Measurements from ENCODE around the gene RAPGEF5. TPM values are rescaled to one million over a fixed set of nuclear protein-coding genes. Genes with fewer than 3 reads are reported as not detected.

RAPGEF5 gene
- total RNA-seq, 1 experiment from 2014 or later, result 15.6 TPM

DNA sequence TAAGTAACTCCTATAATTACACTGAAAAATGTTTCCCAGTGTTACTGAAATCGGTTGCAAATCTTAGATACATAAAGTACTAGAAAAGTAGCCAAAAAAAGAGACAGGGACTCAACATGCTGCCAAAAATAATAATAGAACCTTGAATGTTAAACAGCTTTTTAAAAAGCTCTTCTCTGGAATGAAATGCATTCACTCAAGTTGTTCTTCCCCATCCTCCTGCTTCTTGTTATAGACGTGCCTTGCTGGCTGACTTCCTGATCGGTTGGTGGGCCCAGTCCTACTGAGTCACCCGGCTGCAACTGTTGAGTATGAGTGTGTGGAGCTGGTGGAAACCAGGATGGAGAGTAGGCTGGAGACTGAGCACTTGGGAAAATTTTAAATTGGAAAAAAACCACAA is 30.6 kb upstream of the RAPGEF5 start:
- no peak for ATAC-seq
- TF ChIP-seq TCF7L2 (IDR thresholded peaks at IDR 0.05; ENCODE audit: borderline replicate concordance, extremely low read depth, insufficient read depth, insufficient read length), result no peak
- TF ChIP-seq FOSL1 (IDR thresholded peaks at IDR 0.05; ENCODE audit: low read depth), result no peak
- no peak for TF ChIP-seq ZBTB33 (IDR thresholded peaks at IDR 0.05; ENCODE audit: extremely low read depth, insufficient replicate concordance, low read length)
- TF ChIP-seq, protein P1, sequence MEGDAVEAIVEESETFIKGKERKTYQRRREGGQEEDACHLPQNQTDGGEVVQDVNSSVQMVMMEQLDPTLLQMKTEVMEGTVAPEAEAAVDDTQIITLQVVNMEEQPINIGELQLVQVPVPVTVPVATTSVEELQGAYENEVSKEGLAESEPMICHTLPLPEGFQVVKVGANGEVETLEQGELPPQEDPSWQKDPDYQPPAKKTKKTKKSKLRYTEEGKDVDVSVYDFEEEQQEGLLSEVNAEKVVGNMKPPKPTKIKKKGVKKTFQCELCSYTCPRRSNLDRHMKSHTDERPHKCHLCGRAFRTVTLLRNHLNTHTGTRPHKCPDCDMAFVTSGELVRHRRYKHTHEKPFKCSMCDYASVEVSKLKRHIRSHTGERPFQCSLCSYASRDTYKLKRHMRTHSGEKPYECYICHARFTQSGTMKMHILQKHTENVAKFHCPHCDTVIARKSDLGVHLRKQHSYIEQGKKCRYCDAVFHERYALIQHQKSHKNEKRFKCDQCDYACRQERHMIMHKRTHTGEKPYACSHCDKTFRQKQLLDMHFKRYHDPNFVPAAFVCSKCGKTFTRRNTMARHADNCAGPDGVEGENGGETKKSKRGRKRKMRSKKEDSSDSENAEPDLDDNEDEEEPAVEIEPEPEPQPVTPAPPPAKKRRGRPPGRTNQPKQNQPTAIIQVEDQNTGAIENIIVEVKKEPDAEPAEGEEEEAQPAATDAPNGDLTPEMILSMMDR (IDR thresholded peaks at IDR 0.05 in 2 of 3, conservative IDR thresholded peaks at IDR 0.05 in 1 of 3; ENCODE audit: borderline replicate concordance in 1 of 3, insufficient read depth in 1 of 3, low read depth in 2 of 3, low read length in 2 of 3), result no peak
- no peak for TF ChIP-seq EZH2phosphoT487 (IDR thresholded peaks at IDR 0.05; ENCODE audit: borderline replicate concordance)
- no peak for TF ChIP-seq EGR1 (IDR thresholded peaks at IDR 0.05; ENCODE audit: low read depth)
- TF ChIP-seq CBX3 (IDR thresholded peaks at IDR 0.05; ENCODE audit: low read depth), result no peak
- TF ChIP-seq, protein P2, sequence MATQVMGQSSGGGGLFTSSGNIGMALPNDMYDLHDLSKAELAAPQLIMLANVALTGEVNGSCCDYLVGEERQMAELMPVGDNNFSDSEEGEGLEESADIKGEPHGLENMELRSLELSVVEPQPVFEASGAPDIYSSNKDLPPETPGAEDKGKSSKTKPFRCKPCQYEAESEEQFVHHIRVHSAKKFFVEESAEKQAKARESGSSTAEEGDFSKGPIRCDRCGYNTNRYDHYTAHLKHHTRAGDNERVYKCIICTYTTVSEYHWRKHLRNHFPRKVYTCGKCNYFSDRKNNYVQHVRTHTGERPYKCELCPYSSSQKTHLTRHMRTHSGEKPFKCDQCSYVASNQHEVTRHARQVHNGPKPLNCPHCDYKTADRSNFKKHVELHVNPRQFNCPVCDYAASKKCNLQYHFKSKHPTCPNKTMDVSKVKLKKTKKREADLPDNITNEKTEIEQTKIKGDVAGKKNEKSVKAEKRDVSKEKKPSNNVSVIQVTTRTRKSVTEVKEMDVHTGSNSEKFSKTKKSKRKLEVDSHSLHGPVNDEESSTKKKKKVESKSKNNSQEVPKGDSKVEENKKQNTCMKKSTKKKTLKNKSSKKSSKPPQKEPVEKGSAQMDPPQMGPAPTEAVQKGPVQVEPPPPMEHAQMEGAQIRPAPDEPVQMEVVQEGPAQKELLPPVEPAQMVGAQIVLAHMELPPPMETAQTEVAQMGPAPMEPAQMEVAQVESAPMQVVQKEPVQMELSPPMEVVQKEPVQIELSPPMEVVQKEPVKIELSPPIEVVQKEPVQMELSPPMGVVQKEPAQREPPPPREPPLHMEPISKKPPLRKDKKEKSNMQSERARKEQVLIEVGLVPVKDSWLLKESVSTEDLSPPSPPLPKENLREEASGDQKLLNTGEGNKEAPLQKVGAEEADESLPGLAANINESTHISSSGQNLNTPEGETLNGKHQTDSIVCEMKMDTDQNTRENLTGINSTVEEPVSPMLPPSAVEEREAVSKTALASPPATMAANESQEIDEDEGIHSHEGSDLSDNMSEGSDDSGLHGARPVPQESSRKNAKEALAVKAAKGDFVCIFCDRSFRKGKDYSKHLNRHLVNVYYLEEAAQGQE (IDR thresholded peaks at IDR 0.05; ENCODE audit: low read depth), result no peak
- no peak for TF ChIP-seq SIN3A (IDR thresholded peaks at IDR 0.05; ENCODE audit: low read depth)
- no peak for TF ChIP-seq JUND (IDR thresholded peaks at IDR 0.05)
- no peak for TF ChIP-seq MAX (IDR thresholded peaks at IDR 0.05)
- TF ChIP-seq SRF (IDR thresholded peaks at IDR 0.05; ENCODE audit: low read depth), result no peak
- TF ChIP-seq SP1 (IDR thresholded peaks at IDR 0.05; ENCODE audit: low read depth), result no peak
- TF ChIP-seq POLR2A (IDR thresholded peaks at IDR 0.05; ENCODE audit: borderline replicate concordance, extremely low read depth, insufficient read depth, insufficient read length), result no peak
- TF ChIP-seq EZH2 (IDR thresholded peaks at IDR 0.05), result no peak
- TF ChIP-seq ZNF274 (IDR thresholded peaks at IDR 0.05; ENCODE audit: low read depth, low read length), result no peak
- no peak for TF ChIP-seq RAD21 (IDR thresholded peaks at IDR 0.05; ENCODE audit: low read depth)
- TF ChIP-seq, protein P3, sequence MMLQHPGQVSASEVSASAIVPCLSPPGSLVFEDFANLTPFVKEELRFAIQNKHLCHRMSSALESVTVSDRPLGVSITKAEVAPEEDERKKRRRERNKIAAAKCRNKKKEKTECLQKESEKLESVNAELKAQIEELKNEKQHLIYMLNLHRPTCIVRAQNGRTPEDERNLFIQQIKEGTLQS (IDR thresholded peaks at IDR 0.05), result no peak
- H3K4me2 ChIP-seq (ENCODE audit: low read length), result no peak overlapping the region
- no peaks in the 10 kb centered on the region for H3K4me1 ChIP-seq (ENCODE audit: control insufficient read depth in 1 of 2, insufficient read depth in 2 of 2, low read length in 2 of 2)
- ChIA-PET POLR2A (no interaction called here), CTCF (no interaction called here), RAD21 (ENCODE audit: low non-redundant PET in 1 of 2, low total read pairs in 2 of 2, uncharacterized antibody in 2 of 2, unreplicated experiment in 2 of 2) (no interaction called here)
- no peak overlapping the region for H3K4me3 ChIP-seq (replicated peaks in 1 of 2; ENCODE audit: low read depth in 1 of 2, low read length in 2 of 2)
- no peaks in the 10 kb centered on the region for H3K9me3 ChIP-seq (ENCODE audit: control insufficient read depth in 1 of 2, insufficient read depth in 1 of 2, low read depth in 1 of 2, low read length in 2 of 2)
- no peak overlapping the region for H3K27ac ChIP-seq (ENCODE audit: low read depth, low read length)
- H3K79me2 ChIP-seq (ENCODE audit: insufficient read depth, low read length), result no peaks in the 10 kb centered on the region
- H3K36me3 ChIP-seq (ENCODE audit: control insufficient read depth in 1 of 2, insufficient read depth in 2 of 2, low read length in 2 of 2), result no peaks in the 10 kb centered on the region
- DNase-seq (ENCODE audit: low read depth, low spot score), result no peak
- no peaks in the 10 kb centered on the region for H3K9me2 ChIP-seq (ENCODE audit: insufficient read depth)
- intact Hi-C loops (cut with micrococcal nuclease), result no loop called here
- BruUV-seq (replicated peaks), result no TSS peak
- H4K20me1 ChIP-seq (ENCODE audit: insufficient read depth), result no peaks in the 10 kb centered on the region
- H2AFZ ChIP-seq (ENCODE audit: low read depth, low read length, poor library complexity, severe bottlenecking), result no peak overlapping the region
- no peaks in the 10 kb centered on the region for H3K27me3 ChIP-seq (ENCODE audit: insufficient read depth, low read length)
- no peak overlapping the region for H3K9ac ChIP-seq (ENCODE audit: low read length)
